Lung (tissue), 13 donors: ENCODE data around the gene IDH2. TPM values are rescaled to one million over a fixed set of nuclear protein-coding genes. Genes with fewer than 3 reads are reported as not detected.
A peak's percentile ranks its signal among the peaks of the same experiment; 100 is the strongest.

ENCODE experiments used
- ATAC-seq: fragments of 200-7000 bp; cut with Tn5 transposase; one replicate; pipeline ENCODE4 v1.9.1; 2020; ENCODE audit warnings: moderate number of reproducible peaks; ENCODE audit not compliant: insufficient read depth, low FRiP score
- DNase-seq, 3 donors: peaks; one replicate each; pipeline ENCODE4 v3.0.0-alpha.2; 2013 to 2017
- H3K27ac ChIP-seq, 2 donors: one replicate each; pipeline ENCODE4 v1.5.1; 2013; ENCODE audit warnings: mild to moderate bottlenecking in 2 of 2, moderate library complexity in 2 of 2, control low read depth in 1 of 2, inconsistent platforms in 1 of 2, low read depth in 1 of 2, low read length in 1 of 2
- H3K27me3 ChIP-seq, 3 donors: one replicate each; pipeline ENCODE4 v1.5.1; 2013; ENCODE audit warnings: low read length in 2 of 3; ENCODE audit not compliant: control insufficient read depth in 3 of 3, insufficient read depth in 3 of 3
- H3K36me3 ChIP-seq, 4 donors: one replicate each; pipeline ENCODE4 v1.5.1; 2013; ENCODE audit warnings: low read length in 4 of 4, mild to moderate bottlenecking in 1 of 4, moderate library complexity in 1 of 4; ENCODE audit not compliant: control insufficient read depth in 4 of 4, insufficient read depth in 4 of 4
- H3K4me1 ChIP-seq, 5 donors: one replicate each; pipeline ENCODE4 v1.5.1; 2013; ENCODE audit warnings: low read length in 5 of 5, mild to moderate bottlenecking in 2 of 5, moderate library complexity in 1 of 5; ENCODE audit not compliant: control insufficient read depth in 5 of 5, insufficient read depth in 5 of 5
- H3K4me3 ChIP-seq: one replicate; pipeline ENCODE4 v1.5.1; 2013; ENCODE audit warnings: mild to moderate bottlenecking, control low read depth, moderate library complexity
- H3K9ac ChIP-seq, 2 donors: one replicate each; pipeline ENCODE4 v1.5.1; 2013; ENCODE audit warnings: low read length in 2 of 2, control low read depth in 1 of 2; ENCODE audit not compliant: insufficient read depth in 1 of 2
- H3K9me3 ChIP-seq, 4 donors: one replicate each; pipeline ENCODE4 v1.5.1; 2013; ENCODE audit warnings: low read length in 3 of 4, mild to moderate bottlenecking in 1 of 4, moderate library complexity in 1 of 4; ENCODE audit not compliant: control insufficient read depth in 4 of 4, insufficient read depth in 3 of 4
- WGBS, 2 donors: extraction: QIAGEN DNeasy Blood & Tissue Kit; methylation state at CpG; one replicate each; pipeline ENCODE4 v1.1.7; 2013; 5-methylcytosine and 5-hydroxymethylcytosine counted together
- polyA plus RNA-seq, 2 donors: library from polyadenylated mRNA; stranded (reverse); fragments of 200-250 nt; gene quantifications; one replicate each; pipeline ENCODE4 v1.2.1, GENCODE V29; 2013
- small RNA-seq: library from RNA; depleted of rRNA; stranded (forward); fragments of <200 nt; gene quantifications from one replicate; pipeline ENCODE3, GENCODE V24; 2014; ENCODE audit warnings: low replicate concordance
- total RNA-seq, 2 donors: library from RNA; depleted of rRNA in 1 of 2; stranded (reverse); fragments of >200 nt in 1 of 2; gene quantifications; one replicate each; pipeline ENCODE4 v1.2.1, GENCODE V29; 2014 to 2021
- TF ChIP-seq, protein P1 (sequence below): IDR thresholded peaks from 2 replicates; pipeline ENCODE4 v1.5.1; 2012; ENCODE audit warnings: mild to moderate bottlenecking; ENCODE audit errors: control extremely low read depth, extremely low read depth
- donor health status: control.
- donor health status: control.
- donor health status: Bipolar disorder and iron deficiency.
- donor health status: healthy.
- donor health status: DM: yes; HTN: yes; CAD: no.

Gene IDH2
- total and polyA plus RNA-seq, 4 donors = 52.0 to 85.8 (median 72.3) TPM

DNA sequence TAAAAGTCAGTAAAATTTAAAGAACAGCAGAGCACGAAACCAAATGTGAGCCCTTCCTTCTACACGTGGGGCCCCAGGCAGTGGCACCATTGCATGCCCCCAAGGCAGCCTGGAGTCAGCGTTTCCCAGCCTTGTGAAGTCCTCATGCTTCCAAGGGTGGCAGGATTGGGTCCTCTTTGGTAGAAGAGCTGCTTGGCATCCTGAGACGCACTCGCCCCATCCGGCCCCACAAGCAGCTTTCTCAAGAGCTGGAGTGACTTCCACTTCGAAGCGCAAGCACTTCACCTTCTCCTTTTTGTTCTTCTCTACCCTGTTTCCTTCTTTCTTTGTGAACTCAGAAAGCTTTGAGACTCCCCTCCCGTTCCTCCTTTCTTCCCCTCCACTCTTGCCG is 66.4 kb downstream of the IDH2 start:
- H3K9ac ChIP-seq = no peak overlapping the region
- H3K9me3 ChIP-seq = no peaks in the 10 kb centered on the region
- ATAC-seq (no peak), DNase-seq (peak in 2 of 3 donors; percentile 44 to 68)
- peaks cover 2 to 55% (median 45%) of the 10 kb centered on the region in 5 donors for H3K4me1 ChIP-seq
- TF ChIP-seq, protein P1, sequence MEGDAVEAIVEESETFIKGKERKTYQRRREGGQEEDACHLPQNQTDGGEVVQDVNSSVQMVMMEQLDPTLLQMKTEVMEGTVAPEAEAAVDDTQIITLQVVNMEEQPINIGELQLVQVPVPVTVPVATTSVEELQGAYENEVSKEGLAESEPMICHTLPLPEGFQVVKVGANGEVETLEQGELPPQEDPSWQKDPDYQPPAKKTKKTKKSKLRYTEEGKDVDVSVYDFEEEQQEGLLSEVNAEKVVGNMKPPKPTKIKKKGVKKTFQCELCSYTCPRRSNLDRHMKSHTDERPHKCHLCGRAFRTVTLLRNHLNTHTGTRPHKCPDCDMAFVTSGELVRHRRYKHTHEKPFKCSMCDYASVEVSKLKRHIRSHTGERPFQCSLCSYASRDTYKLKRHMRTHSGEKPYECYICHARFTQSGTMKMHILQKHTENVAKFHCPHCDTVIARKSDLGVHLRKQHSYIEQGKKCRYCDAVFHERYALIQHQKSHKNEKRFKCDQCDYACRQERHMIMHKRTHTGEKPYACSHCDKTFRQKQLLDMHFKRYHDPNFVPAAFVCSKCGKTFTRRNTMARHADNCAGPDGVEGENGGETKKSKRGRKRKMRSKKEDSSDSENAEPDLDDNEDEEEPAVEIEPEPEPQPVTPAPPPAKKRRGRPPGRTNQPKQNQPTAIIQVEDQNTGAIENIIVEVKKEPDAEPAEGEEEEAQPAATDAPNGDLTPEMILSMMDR = no peak
- H3K27me3 ChIP-seq = no peaks in the 10 kb centered on the region
- no peaks in the 10 kb centered on the region for H3K36me3 ChIP-seq
- no peak overlapping the region for H3K4me3 ChIP-seq
- WGBS, 2 donors = 25 to 42% methylated on average over 10 of the region's 10 CpGs
- peak overlapping the region in 1 of 2 donors; percentile 97 for H3K27ac ChIP-seq

DNA sequence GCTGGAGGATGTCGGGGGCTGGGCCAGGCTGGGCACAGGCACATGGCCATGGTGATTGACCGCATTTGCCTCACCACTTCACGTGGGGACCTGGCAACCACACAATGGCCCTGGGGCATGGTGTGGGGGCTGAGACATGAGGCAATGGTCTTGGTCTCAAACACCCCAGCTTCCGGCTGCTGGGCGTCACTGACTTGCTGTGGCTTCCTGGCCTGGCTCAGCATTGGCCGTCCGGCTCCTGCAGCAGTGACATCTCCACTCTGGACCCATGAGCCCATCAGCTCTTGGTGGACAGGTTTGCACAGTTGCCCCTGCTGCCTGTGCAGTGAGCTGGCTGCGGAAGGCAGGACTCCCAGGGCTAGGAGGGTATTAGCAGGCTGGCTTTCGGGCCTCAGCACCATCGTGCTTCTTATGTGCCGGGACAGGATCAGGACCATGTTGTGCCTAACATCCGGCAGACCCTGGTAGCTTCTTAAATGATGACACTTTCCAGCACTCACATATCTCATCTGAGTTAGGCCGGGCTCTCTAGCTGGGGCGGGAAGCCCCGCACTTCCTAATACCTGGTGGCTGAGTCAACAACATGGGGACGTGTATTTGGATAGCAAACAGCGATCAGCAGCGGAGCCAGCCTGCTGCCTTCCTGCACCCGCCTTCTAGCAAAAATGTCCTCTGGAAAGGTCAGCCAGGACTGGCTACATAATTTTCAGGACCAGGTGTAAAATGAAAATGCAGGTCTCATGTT is 67.0 kb downstream of the IDH2 start:
- peak in 1 of 3 donors; percentile 38 for DNase-seq
- 30 to 38% methylated on average over 19 of the region's 19 CpGs for WGBS, 2 donors
- H3K9me3 ChIP-seq = no peaks in the 10 kb centered on the region
- no peaks in the 10 kb centered on the region for H3K27me3 ChIP-seq
- H3K4me3 ChIP-seq = no peak overlapping the region
- peaks cover 2 to 50% (median 45%) of the 10 kb centered on the region in 5 donors for H3K4me1 ChIP-seq
- no peak overlapping the region for H3K9ac ChIP-seq
- peak; percentile 38 for ATAC-seq
- H3K27ac ChIP-seq = peak overlapping the region in 1 of 2 donors; percentile 97
- H3K36me3 ChIP-seq = no peaks in the 10 kb centered on the region
- TF ChIP-seq, protein P1 = no peak

GRCh38 chr15:90033448-90033847 is 68.8 kb downstream of the IDH2 start:
- no peak overlapping the region for H3K9ac ChIP-seq
- peaks cover 2 to 46% (median 42%) of the 10 kb centered on the region in 5 donors for H3K4me1 ChIP-seq
- TF ChIP-seq, protein P1 = no peak
- H3K9me3 ChIP-seq = no peaks in the 10 kb centered on the region
- no peak overlapping the region for H3K4me3 ChIP-seq
- ATAC-seq (no peak), DNase-seq (no peak)
- peak overlapping the region in 1 of 2 donors; percentile 97 for H3K27ac ChIP-seq
- 67 to 75% methylated on average over 6 of the region's 6 CpGs for WGBS, 2 donors
- H3K36me3 ChIP-seq = no peaks in the 10 kb centered on the region
- H3K27me3 ChIP-seq = no peaks in the 10 kb centered on the region

Small RNA genes within 50 kb of the gene (small RNA-seq; reads per million reads assigned to genes)
- gene RF00066 = not detected

Other genes starting within 250 kb of the IDH2 start
- gene AP3S2, start 208.5 kb downstream of the IDH2 start, total RNA-seq = 10 to 100 TPM; 30.2 to 31.8 TPM
- gene AP3S2, start 208.5 kb downstream of the IDH2 start, polyA plus RNA-seq = 10 to 100 TPM in 1 of 2 donors, 1 to 10 TPM in 1; 9.9 to 21.6 TPM
- gene ARPIN, start 189.5 kb downstream of the IDH2 start, total RNA-seq = 10 to 100 TPM; 21.3 to 28.5 TPM
- gene ARPIN, start 189.5 kb downstream of the IDH2 start, polyA plus RNA-seq = 10 to 100 TPM in 1 of 2 donors, 1 to 10 TPM in 1; 9.0 to 16.2 TPM
- 10 to 100 TPM; 19.6 to 45.7 TPM for gene ZNF710, start 101.1 kb downstream of the IDH2 start, total RNA-seq
- gene ZNF710, start 101.1 kb downstream of the IDH2 start, polyA plus RNA-seq = 10 to 100 TPM; 31.5 to 49.1 TPM
- 10 to 100 TPM; 59.1 to 87.5 TPM for gene SEMA4B, start 98.9 kb upstream of the IDH2 start, total RNA-seq
- gene SEMA4B, start 98.9 kb upstream of the IDH2 start, polyA plus RNA-seq = 10 to 100 TPM; 24.0 to 80.4 TPM
- 100 to 1,000 TPM in 1 of 2 donors, 10 to 100 TPM in 1; 38.2 to 116 TPM for gene CIB1, start 131.5 kb upstream of the IDH2 start, total RNA-seq
- gene CIB1, start 131.5 kb upstream of the IDH2 start, polyA plus RNA-seq = 100 to 1,000 TPM; 142 to 189 TPM
- 10 to 100 TPM in 1 of 2 donors, 1 to 10 TPM in 1; 6.0 to 11.0 TPM for gene GDPGP1, start 131.7 kb upstream of the IDH2 start, total RNA-seq
- gene GDPGP1, start 131.7 kb upstream of the IDH2 start, polyA plus RNA-seq = 1 to 10 TPM; 3.4 to 4.4 TPM
- 1 to 10 TPM in 1 of 2 donors, under 1 TPM in 1; 0.34 to 1.4 TPM for gene TTLL13, start 147.1 kb upstream of the IDH2 start, total RNA-seq
- under 1 TPM; 0.11 to 0.12 TPM for gene TTLL13, start 147.1 kb upstream of the IDH2 start, polyA plus RNA-seq
- gene NGRN, start 163.2 kb upstream of the IDH2 start, total RNA-seq = 10 to 100 TPM; 85.2 to 89.2 TPM
- 10 to 100 TPM; 55.2 to 57.3 TPM for gene NGRN, start 163.2 kb upstream of the IDH2 start, polyA plus RNA-seq
- gene ZNF774, start 249.8 kb upstream of the IDH2 start, total RNA-seq = 1 to 10 TPM; 2.5 to 4.9 TPM
- gene ZNF774, start 249.8 kb upstream of the IDH2 start, polyA plus RNA-seq = 1 to 10 TPM; 1.6 to 1.9 TPM